AML-193 (cell line): ENCODE data around the gene BEST1.

Experiments used
- DNase-seq, 2 experiments: peaks; one replicate each; lab custom pipeline; 2025; lab: John Stamatoyannopoulos, UW

BEST1 gene

DNA sequence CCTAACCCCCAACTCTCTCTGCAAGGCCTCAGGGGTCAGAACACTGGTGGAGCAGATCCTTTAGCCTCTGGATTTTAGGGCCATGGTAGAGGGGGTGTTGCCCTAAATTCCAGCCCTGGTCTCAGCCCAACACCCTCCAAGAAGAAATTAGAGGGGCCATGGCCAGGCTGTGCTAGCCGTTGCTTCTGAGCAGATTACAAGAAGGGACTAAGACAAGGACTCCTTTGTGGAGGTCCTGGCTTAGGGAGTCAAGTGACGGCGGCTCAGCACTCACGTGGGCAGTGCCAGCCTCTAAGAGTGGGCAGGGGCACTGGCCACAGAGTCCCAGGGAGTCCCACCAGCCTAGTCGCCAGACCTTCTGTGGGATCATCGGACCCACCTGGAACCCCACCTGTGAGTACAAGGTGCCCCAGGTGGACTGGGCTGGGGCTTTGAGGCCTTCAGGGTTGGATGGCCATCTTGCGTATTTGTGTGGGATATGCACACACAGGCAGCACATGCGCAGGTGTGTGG lies at the start of gene BEST1:
Gene BEST1, plus strand, starts transcription at position 317 of the 513 bp plus-strand sequence. CDS start 1,456 bp downstream, outside the sequence.
- DNase-seq: no peak

- no peak for DNase-seq
Measured at GRCh38 chr11:61901397-61901796, 48.8 kb upstream of the BEST1 start.

GRCh38 chr11:61902313-61902712 lies 47.8 kb upstream of the BEST1 start:
- DNase-seq: no peak

- no peak for DNase-seq
Measured at GRCh38 chr11:61903845-61904244, 46.3 kb upstream of the BEST1 start.

- DNase-seq: no peak
Measured at GRCh38 chr11:61904539-61905048, 45.6 kb upstream of the BEST1 start.

DNA sequence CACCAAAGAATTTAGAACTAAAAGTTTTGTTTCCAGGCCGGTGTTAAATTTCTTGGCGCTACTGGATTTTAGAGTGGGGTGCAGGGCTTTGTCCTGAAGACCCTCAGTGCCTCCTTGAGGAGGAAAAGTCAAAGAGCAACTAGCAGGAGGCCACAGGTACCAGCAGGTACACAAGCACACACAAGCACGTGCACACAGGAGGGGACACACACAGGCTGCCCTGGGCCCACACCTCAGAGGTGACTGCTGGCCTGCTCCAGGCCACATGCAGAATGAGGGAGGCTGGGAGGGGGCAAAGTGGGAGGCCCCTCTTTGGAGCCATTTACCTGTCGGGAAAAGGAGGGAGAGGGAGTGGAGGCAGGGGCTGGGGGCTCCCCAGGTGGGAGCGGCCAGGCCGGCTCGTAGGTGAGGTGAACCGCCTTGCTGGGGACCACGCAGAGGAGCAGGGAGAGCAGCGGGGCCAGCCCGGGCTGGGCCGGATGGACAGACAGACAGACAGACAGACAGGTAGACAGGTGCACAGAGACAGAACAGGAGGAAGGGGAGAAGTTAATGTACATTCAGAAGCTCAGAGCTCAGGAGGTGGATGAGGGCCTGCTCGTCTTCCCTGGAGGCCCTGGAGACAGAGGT lies 45.0 kb upstream of the BEST1 start:
- DNase-seq: no peak

DNA sequence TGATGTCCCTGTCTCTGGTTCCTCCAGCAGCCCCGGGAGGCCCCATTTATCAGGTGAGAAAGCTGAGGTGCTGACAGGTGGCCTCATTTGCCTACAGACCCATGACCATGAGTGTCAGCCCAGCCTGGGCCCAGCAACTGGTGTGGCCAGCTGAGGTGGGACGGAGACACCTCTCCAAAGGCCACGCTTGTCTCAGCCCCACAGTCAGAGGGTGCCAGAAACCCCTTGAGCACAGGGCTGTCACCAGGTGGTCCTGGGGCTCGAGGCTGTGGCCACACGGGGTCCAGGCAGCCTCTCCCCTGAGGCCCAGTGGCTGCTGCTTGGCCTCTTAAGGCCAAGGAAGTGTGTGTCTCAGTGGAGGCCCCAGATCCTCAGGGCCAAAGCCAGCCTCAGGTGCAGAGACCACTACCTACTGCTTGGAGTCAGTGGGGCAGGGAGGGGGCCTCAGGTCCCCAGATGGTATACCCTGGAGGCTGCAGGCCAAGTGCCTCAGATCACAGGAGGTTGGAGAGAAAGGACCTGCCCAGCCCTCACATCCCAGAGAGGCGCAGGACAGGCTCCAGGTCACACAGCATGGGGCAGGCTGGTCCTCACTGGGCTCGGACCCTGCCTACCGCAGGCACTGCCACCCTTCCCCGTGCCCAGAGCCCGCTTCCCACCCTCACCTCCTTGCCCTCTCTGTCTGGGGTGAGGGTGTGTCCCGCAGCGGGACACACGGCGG lies 44.2 kb upstream of the BEST1 start:
- no peak for DNase-seq

GRCh38 chr11:61906522-61906909 lies 43.6 kb upstream of the BEST1 start:
- no peak for DNase-seq

DNA sequence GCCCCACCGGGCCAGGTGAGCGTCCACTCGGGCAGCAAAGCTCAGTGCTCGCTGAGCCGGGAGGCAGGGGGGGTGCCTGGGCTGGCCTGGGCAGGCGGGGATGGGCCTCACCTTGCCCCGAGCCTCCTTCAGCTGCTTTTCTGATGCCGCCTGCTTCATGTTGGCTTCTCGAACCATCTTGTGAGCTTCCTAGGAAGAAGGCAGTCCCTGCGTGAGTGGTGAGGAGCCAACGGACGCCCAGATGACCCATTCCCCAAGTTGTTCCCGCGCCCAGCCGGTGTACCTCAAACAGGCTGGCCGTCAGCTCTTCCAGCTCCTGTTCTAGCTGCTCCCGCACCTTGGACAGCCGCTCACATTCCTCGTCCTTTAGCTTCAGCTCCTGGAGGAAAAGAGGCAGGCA lies 42.9 kb upstream of the BEST1 start:
- DNase-seq: no peak

DNA sequence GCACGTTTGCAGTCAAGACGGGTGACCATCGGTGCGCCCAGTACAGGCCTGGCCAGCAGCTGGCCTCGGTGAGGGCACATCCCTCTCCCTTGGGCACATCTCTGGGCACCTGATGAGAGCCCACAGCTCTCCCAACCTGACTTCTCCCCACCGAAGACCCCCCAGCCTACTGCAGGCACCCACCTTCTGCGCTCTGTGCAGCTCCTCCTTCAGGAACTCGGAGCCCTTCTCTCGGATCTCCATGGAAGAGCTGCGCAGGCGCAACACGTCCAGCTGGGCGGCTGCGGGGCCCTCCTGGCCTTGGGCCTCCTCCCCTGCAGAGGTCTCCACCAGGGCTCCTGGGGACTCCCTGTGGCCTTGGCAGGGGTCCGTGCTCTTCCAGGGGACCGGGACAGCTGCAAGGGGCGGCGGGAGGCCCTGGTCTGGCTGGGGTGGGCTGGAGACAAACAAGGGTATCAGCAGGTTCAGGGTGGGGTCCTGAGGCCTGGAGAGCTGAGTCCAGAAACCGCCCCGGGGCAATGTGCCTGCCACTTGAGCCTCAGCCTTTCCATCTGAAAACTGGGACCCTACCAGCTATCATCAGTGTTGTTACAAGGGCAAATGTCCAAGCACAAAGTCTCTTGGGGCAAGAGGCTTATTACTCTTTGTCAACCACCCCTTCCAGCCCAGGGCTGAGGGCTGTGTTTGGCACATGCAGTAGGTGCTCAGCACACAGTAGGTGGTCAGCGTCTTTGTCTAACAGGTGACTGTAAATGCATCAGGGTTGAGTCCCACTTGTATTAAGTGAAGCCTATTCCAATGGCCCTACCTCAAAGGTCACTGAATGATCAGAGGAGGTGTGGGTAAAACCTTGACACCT lies 42.1 kb upstream of the BEST1 start:
- no peak for DNase-seq

GRCh38 chr11:61908730-61909316 lies 41.3 kb upstream of the BEST1 start:
- DNase-seq: no peak

- DNase-seq: no peak
Measured at GRCh38 chr11:61910187-61911127, 39.7 kb upstream of the BEST1 start.

- DNase-seq: no peak
Measured at GRCh38 chr11:61911128-61911700, 38.9 kb upstream of the BEST1 start.

- no peak for DNase-seq
Measured at GRCh38 chr11:61911701-61912529, 38.2 kb upstream of the BEST1 start.

- peak; percentile 81 to 84 for DNase-seq
Measured at GRCh38 chr11:61912530-61912898, 37.6 kb upstream of the BEST1 start.

DNA sequence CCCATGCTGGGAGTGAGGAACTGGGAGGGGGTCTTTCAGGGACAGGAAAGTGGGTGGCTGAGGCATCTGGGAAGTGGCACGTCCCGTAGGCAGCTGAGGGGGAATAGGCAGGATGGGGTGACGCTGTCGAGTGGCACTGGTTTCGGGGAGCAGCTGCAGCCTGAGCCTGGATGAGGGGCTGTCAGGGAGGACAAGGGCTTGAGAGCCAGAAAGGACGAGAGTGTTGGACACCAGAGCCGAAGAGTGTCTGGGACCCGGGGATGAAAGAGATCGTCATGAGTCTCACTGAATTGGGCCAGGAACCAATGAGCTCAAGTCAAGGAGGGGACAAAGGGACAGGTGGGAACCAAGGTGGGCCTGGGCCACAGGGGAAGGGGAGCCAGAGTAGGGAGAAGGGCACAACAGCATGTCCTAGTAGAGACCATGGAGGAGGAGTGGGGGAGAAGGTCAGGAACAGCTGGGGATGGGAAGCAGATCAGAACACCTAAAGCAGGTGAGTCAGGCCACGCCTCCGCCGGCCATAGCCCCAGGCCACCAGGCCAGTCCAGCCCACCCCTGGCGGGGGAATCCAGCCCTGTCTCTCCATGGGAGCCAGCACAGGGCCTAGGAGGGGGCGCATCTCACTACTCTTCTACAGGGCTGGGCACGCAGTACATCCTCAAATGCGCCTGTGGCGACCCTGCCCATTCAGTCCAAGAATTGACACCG lies 37.0 kb upstream of the BEST1 start:
- no peak for DNase-seq

- no peak for DNase-seq
Measured at GRCh38 chr11:61913699-61914395, 36.3 kb upstream of the BEST1 start.

GRCh38 chr11:61914471-61915171 lies 35.5 kb upstream of the BEST1 start:
- DNase-seq: no peak
